Breast epithelium (tissue), 4 donors: ENCODE data around the gene GRIP2. TPM values are rescaled to one million over a fixed set of nuclear protein-coding genes. Genes with fewer than 3 reads are reported as not detected.
A peak's percentile ranks its signal among the peaks of the same experiment; 100 is the strongest.

Experiments
- DNase-seq, 2 donors: peaks; one replicate each; pipeline ENCODE4 v3.0.0-alpha.2; 2019; ENCODE audit warnings: low spot score in 2 of 2
- H3K27ac ChIP-seq, 2 donors: fragments of 200-600 bp; sonication (generic) in 1 of 2; one replicate each; pipeline ENCODE4 v1.5.1; 2016 to 2019; ENCODE audit warnings: mild to moderate bottlenecking in 1 of 2
- H3K27me3 ChIP-seq, 2 donors: fragments of 200-600 bp; sonication (generic) in 1 of 2; one replicate each; pipeline versions ENCODE4 v1.5.1 to v1.6.0; 2017 to 2019; ENCODE audit warnings: control low read depth in 1 of 2, mild to moderate bottlenecking in 1 of 2
- H3K36me3 ChIP-seq: fragments of 200-600 bp; one replicate; pipeline ENCODE4 v1.5.1; 2019
- H3K4me1 ChIP-seq, 2 donors: fragments of 200-600 bp; sonication (generic); one replicate each; pipeline ENCODE4 v1.5.1; 2016 to 2019; ENCODE audit warnings: control low read depth in 1 of 2
- H3K4me3 ChIP-seq, 3 donors: fragments of 200-600 bp; sonication (generic); 1 replicate in 2 of 3; 2 replicates in 1 of 3; pipeline ENCODE4 v1.5.1; 2016 to 2019; ENCODE audit warnings: mild to moderate bottlenecking in 3 of 3, moderate library complexity in 2 of 3
- H3K9me3 ChIP-seq, 2 donors: fragments of 200-600 bp; sonication (generic) in 1 of 2; one replicate each; pipeline ENCODE4 v1.5.1; 2016 to 2019; ENCODE audit warnings: control low read depth in 1 of 2
- CTCF ChIP-seq, 3 donors: fragments of 450-650 bp; IDR thresholded peaks; one replicate each; pipeline ENCODE4 v1.5.1; 2016 to 2017; ENCODE audit warnings: antibody characterized with exemption in 3 of 3, mild to moderate bottlenecking in 3 of 3, moderate library complexity in 3 of 3
- POLR2A ChIP-seq: fragments of 450-650 bp; IDR thresholded peaks from one replicate; pipeline ENCODE4 v1.6.1; 2016; ENCODE audit warnings: antibody characterized with exemption, mild to moderate bottlenecking, moderate library complexity
- POLR2AphosphoS5 ChIP-seq, 3 donors: sonication (generic); formaldehyde crosslinking; IDR thresholded peaks; one replicate each; pipeline ENCODE4 v1.6.1; 2017; ENCODE audit warnings: antibody characterized with exemption in 3 of 3
- intact Hi-C: fragments of 100-400 bp; cut with DNase I; formaldehyde crosslinking; loops from one replicate; pipeline ENCODE4 v1.15.1; 2023; ENCODE audit warnings: low total_unique reads
- total RNA-seq, 3 donors: library from RNA; depleted of rRNA; stranded (reverse); fragments of >200 nt; gene quantifications; one replicate each; pipeline ENCODE4 v1.1.0, GENCODE V29; 2016

Gene GRIP2
- total RNA-seq, 3 donors from 2014 or later, result 0.16 to 0.88 (median 0.33) TPM

GRCh38 chr3:14554715-14555114, 14.6 kb upstream of the GRIP2 start:
- intact Hi-C loops, result no loop called here
- Histone ChIP-seq H3K4me3 (no peak overlapping the region), H3K27ac (no peak overlapping the region), H3K27me3 (peaks cover 4 to 17% of the 10 kb centered on the region in 2 donors), H3K36me3 (no peaks in the 10 kb centered on the region), H3K9me3 (no peaks in the 10 kb centered on the region), H3K4me1 (no peaks in the 10 kb centered on the region)
- TF ChIP-seq POLR2AphosphoS5 (IDR thresholded peaks at IDR 0.05), result no peak
- DNase-seq, result no peak

GRCh38 chr3:14553871-14554270, 13.7 kb upstream of the GRIP2 start:
- no peak for TF ChIP-seq POLR2A
- no peak for TF ChIP-seq POLR2AphosphoS5 (IDR thresholded peaks at IDR 0.05)

GRCh38 chr3:14552717-14553116, 12.6 kb upstream of the GRIP2 start:
- peaks cover 4 to 17% of the 10 kb centered on the region in 2 donors for H3K27me3 ChIP-seq
- no peaks in the 10 kb centered on the region for H3K36me3 ChIP-seq
- no peak overlapping the region for H3K4me3 ChIP-seq
- no peak for DNase-seq
- intact Hi-C loops, result no loop called here
- TF ChIP-seq POLR2A (no peak), POLR2AphosphoS5 (IDR thresholded peaks at IDR 0.05) (no peak), CTCF (IDR thresholded peaks at IDR 0.05) (no peak)
- H3K27ac ChIP-seq, result no peak overlapping the region
- no peaks in the 10 kb centered on the region for H3K9me3 ChIP-seq
- H3K4me1 ChIP-seq, result no peaks in the 10 kb centered on the region

More at GRCh38 chr3:14553871-14554270, 13.7 kb upstream of the GRIP2 start:
- H3K4me3 ChIP-seq, result no peak overlapping the region
- H3K9me3 ChIP-seq, result no peaks in the 10 kb centered on the region
- DNase-seq, result no peak
- H3K27ac ChIP-seq, result peak overlapping the region in 1 of 2 donors; percentile 2
- intact Hi-C loops, result no loop called here
- H3K27me3 ChIP-seq, result peaks cover 4 to 17% of the 10 kb centered on the region in 2 donors
- no peaks in the 10 kb centered on the region for H3K36me3 ChIP-seq
- no peaks in the 10 kb centered on the region for H3K4me1 ChIP-seq

- TF ChIP-seq CTCF (IDR thresholded peaks at IDR 0.05), result no peak
- TF ChIP-seq POLR2AphosphoS5 (IDR thresholded peaks at IDR 0.05), result no peak
- TF ChIP-seq POLR2A, result no peak
- Histone ChIP-seq H3K36me3 (no peaks in the 10 kb centered on the region), H3K9me3 (no peaks in the 10 kb centered on the region), H3K27ac (no peak overlapping the region), H3K4me1 (no peaks in the 10 kb centered on the region), H3K4me3 (no peak overlapping the region), H3K27me3 (peaks cover 4 to 17% of the 10 kb centered on the region in 2 donors)
- intact Hi-C loops, result no loop called here
- no peak for DNase-seq
These were observed 12.0 kb upstream of the GRIP2 start for GRCh38 chr3:14552041-14552648.

- H3K27ac ChIP-seq, result peak overlapping the region in 1 of 2 donors; percentile 48
These were observed 10.8 kb upstream of the GRIP2 start for GRCh38 chr3:14550651-14551611.

GRCh38 chr3:14550181-14550580, 10.0 kb upstream of the GRIP2 start:
- H3K4me1 ChIP-seq, result no peaks in the 10 kb centered on the region
- H3K9me3 ChIP-seq, result no peaks in the 10 kb centered on the region
- no peak for TF ChIP-seq POLR2AphosphoS5 (IDR thresholded peaks at IDR 0.05)
- TF ChIP-seq POLR2A, result no peak
- no peak for TF ChIP-seq CTCF (IDR thresholded peaks at IDR 0.05)
- peaks cover 4 to 6% of the 10 kb centered on the region in 2 donors for H3K27me3 ChIP-seq
- no peaks in the 10 kb centered on the region for H3K36me3 ChIP-seq
- H3K27ac ChIP-seq, result no peak overlapping the region
- no peak overlapping the region for H3K4me3 ChIP-seq
- intact Hi-C loops, result no loop called here
- DNase-seq, result no peak

More at GRCh38 chr3:14550651-14551611, 10.8 kb upstream of the GRIP2 start:
- intact Hi-C loops, result no loop called here
- Histone ChIP-seq H3K27me3 (peaks cover 4 to 12% of the 10 kb centered on the region in 2 donors), H3K9me3 (no peaks in the 10 kb centered on the region), H3K4me3 (no peak overlapping the region), H3K4me1 (no peaks in the 10 kb centered on the region), H3K36me3 (no peaks in the 10 kb centered on the region)
- TF ChIP-seq POLR2AphosphoS5 (IDR thresholded peaks at IDR 0.05) (no peak), POLR2A (no peak)
- DNase-seq, result peak in 1 of 2 donors; percentile 59
